Vagina (tissue), 2 donors: ENCODE measurements around the gene SMIM9.

Source experiments
- POLR2AphosphoS5 ChIP-seq, 2 donors: sonication (generic); formaldehyde crosslinking; IDR thresholded peaks; one replicate each; pipeline ENCODE4 v1.9.0; 2017; ENCODE audit warnings: antibody characterized with exemption in 2 of 2, mild to moderate bottlenecking in 2 of 2, low read depth in 1 of 2; ENCODE audit not compliant: insufficient read depth in 1 of 2
- TF ChIP-seq, protein P1 (sequence below), 3 experiments: fragments of 450-650 bp in 2 of 3; fragments of 200-600 bp in 1 of 3; sonication (generic) in 1 of 3; IDR thresholded peaks; one replicate each; pipeline ENCODE4 v1.5.1; 2017 to 2019; ENCODE audit warnings: antibody characterized with exemption in 3 of 3, mild to moderate bottlenecking in 2 of 3, moderate library complexity in 2 of 3

GRCh38 chrX:154833746-154834274 is 652 bp downstream of the SMIM9 start:
- TF ChIP-seq, protein P1, sequence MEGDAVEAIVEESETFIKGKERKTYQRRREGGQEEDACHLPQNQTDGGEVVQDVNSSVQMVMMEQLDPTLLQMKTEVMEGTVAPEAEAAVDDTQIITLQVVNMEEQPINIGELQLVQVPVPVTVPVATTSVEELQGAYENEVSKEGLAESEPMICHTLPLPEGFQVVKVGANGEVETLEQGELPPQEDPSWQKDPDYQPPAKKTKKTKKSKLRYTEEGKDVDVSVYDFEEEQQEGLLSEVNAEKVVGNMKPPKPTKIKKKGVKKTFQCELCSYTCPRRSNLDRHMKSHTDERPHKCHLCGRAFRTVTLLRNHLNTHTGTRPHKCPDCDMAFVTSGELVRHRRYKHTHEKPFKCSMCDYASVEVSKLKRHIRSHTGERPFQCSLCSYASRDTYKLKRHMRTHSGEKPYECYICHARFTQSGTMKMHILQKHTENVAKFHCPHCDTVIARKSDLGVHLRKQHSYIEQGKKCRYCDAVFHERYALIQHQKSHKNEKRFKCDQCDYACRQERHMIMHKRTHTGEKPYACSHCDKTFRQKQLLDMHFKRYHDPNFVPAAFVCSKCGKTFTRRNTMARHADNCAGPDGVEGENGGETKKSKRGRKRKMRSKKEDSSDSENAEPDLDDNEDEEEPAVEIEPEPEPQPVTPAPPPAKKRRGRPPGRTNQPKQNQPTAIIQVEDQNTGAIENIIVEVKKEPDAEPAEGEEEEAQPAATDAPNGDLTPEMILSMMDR (IDR thresholded peaks at IDR 0.05), result no peak
- no peak for TF ChIP-seq POLR2AphosphoS5 (IDR thresholded peaks at IDR 0.05; ENCODE audit: insufficient read depth in 1 of 2, low read depth in 1 of 2)
